ENCODE measurements around the gene CACNA1G. TPM values are rescaled to one million over a fixed set of nuclear protein-coding genes. Genes with fewer than 3 reads are reported as not detected.

The CACNA1G gene
- total and polyA plus RNA-seq, 2 experiments from 2014 or later, result 19.0 to 46.1 TPM

DNA sequence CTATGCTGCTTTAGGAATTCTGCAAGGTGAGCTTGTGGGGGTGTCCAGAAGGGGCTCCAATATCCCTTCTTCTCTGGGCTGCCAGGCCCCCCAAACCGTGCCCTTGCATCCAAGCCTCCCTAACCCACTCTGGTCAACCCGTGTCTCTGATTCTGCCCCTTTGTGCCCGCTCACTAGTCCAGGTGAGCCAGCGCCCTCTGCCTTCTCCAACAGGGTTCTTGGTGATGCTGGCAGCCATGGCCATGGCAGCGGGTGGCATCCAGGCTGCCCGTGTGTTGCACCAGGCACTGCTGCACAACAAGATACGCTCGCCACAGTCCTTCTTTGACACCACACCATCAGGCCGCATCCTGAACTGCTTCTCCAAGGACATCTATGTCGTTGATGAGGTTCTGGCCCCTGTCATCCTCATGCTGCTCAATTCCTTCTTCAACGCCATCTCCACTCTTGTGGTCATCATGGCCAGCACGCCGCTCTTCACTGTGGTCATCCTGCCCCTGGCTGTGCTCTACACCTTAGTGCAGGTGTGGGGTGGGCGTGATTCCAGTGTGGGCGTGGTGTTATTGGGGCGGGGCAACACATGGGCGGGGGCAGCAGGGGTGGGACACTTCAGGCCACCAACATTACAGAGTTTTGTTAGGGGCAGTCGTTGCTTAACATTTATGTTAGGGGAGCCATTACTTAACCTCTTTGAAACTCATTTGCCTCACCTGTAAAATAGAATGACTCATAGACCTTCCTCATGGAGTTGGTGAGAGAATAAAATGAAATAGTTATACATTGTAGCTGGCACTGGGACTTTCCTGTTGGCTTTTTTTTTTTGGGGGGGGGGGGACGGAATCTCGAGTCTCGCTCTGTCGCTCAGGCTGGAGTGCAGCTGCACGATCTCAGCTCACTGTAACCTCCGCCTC lies 115.8 kb downstream of the CACNA1G start:
- Histone ChIP-seq H3K9me3 (ENCODE audit: low read depth) (no peaks in the 10 kb centered on the region), H3K27me3 (no peaks in the 10 kb centered on the region), H3K27ac (no peak overlapping the region), H3K36me3 (no peaks in the 10 kb centered on the region), H3K4me3 (no peak overlapping the region), H3K4me1 (ENCODE audit: low read depth) (no peaks in the 10 kb centered on the region)
- TF ChIP-seq, protein P1, sequence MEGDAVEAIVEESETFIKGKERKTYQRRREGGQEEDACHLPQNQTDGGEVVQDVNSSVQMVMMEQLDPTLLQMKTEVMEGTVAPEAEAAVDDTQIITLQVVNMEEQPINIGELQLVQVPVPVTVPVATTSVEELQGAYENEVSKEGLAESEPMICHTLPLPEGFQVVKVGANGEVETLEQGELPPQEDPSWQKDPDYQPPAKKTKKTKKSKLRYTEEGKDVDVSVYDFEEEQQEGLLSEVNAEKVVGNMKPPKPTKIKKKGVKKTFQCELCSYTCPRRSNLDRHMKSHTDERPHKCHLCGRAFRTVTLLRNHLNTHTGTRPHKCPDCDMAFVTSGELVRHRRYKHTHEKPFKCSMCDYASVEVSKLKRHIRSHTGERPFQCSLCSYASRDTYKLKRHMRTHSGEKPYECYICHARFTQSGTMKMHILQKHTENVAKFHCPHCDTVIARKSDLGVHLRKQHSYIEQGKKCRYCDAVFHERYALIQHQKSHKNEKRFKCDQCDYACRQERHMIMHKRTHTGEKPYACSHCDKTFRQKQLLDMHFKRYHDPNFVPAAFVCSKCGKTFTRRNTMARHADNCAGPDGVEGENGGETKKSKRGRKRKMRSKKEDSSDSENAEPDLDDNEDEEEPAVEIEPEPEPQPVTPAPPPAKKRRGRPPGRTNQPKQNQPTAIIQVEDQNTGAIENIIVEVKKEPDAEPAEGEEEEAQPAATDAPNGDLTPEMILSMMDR (IDR thresholded peaks at IDR 0.05; ENCODE audit: low read depth, low read length), result no peak
- DNase-seq (ENCODE audit: low read depth in 1 of 2, low spot score in 1 of 2), result no peak

Other genes with a start within 250 kb of the CACNA1G start
- 62.2 and 80.0 TPM in 2 replicates for gene XYLT2, start 214.6 kb upstream of the CACNA1G start, total RNA-seq
- gene XYLT2, start 214.6 kb upstream of the CACNA1G start, polyA plus RNA-seq, result 48.8 and 60.9 TPM in 2 replicates
- 62.4 and 107 TPM in 2 replicates for gene MRPL27, start 187.5 kb upstream of the CACNA1G start, total RNA-seq
- gene MRPL27, start 187.5 kb upstream of the CACNA1G start, polyA plus RNA-seq, result 142 and 158 TPM in 2 replicates
- gene EME1, start 187.5 kb upstream of the CACNA1G start, total RNA-seq, result 7.9 and 13.4 TPM in 2 replicates
- gene EME1, start 187.5 kb upstream of the CACNA1G start, polyA plus RNA-seq, result 5.2 and 30.7 TPM in 2 replicates
- 60.3 and 66.7 TPM in 2 replicates for gene LRRC59, start 163.2 kb upstream of the CACNA1G start, total RNA-seq
- gene LRRC59, start 163.2 kb upstream of the CACNA1G start, polyA plus RNA-seq, result 47.0 and 58.9 TPM in 2 replicates
- gene ACSF2, start 134.5 kb upstream of the CACNA1G start, total RNA-seq, result 116 and 177 TPM in 2 replicates
- 73.3 and 96.6 TPM in 2 replicates for gene ACSF2, start 134.5 kb upstream of the CACNA1G start, polyA plus RNA-seq
- gene CHAD, start 91.8 kb upstream of the CACNA1G start, total RNA-seq, result 0.11 TPM in 1 of 2 replicates, not detected in the other
- 2.5 and 3.9 TPM in 2 replicates for gene CHAD, start 91.8 kb upstream of the CACNA1G start, polyA plus RNA-seq
- 24.1 and 35.8 TPM in 2 replicates for gene RSAD1, start 81.9 kb upstream of the CACNA1G start, total RNA-seq
- gene RSAD1, start 81.9 kb upstream of the CACNA1G start, polyA plus RNA-seq, result 39.7 and 55.4 TPM in 2 replicates
- gene MYCBPAP, start 52.3 kb upstream of the CACNA1G start, total RNA-seq, result 1.2 and 3.2 TPM in 2 replicates
- 1.2 and 2.5 TPM in 2 replicates for gene MYCBPAP, start 52.3 kb upstream of the CACNA1G start, polyA plus RNA-seq
- 2.0 and 3.1 TPM in 2 replicates for gene EPN3, start 28.0 kb upstream of the CACNA1G start, total RNA-seq
- 1.9 and 3.5 TPM in 2 replicates for gene EPN3, start 28.0 kb upstream of the CACNA1G start, polyA plus RNA-seq
- 194 and 216 TPM in 2 replicates for gene SPATA20, start 13.5 kb upstream of the CACNA1G start, total RNA-seq
- gene SPATA20, start 13.5 kb upstream of the CACNA1G start, polyA plus RNA-seq, result 103 and 162 TPM in 2 replicates
- not detected in 2 replicates for gene ABCC3, start 74.2 kb downstream of the CACNA1G start, total RNA-seq
- gene ABCC3, start 74.2 kb downstream of the CACNA1G start, polyA plus RNA-seq, result 0.06 and 0.53 TPM in 2 replicates
- gene ANKRD40, start 147.2 kb downstream of the CACNA1G start, total RNA-seq, result 22.8 and 23.6 TPM in 2 replicates
- 12.3 and 14.6 TPM in 2 replicates for gene ANKRD40, start 147.2 kb downstream of the CACNA1G start, polyA plus RNA-seq
- 72.5 and 289 TPM in 2 replicates for gene LUC7L3, start 158.9 kb downstream of the CACNA1G start, total RNA-seq
- gene LUC7L3, start 158.9 kb downstream of the CACNA1G start, polyA plus RNA-seq, result 398 and 494 TPM in 2 replicates
- gene ANKRD40CL, start 206.8 kb downstream of the CACNA1G start, total RNA-seq, result not detected in 2 replicates
- gene ANKRD40CL, start 206.8 kb downstream of the CACNA1G start, polyA plus RNA-seq, result not detected in 2 replicates

Measured in cardiac muscle cell (in vitro differentiated cells and primary cell).